B cell (primary cell): ENCODE data around the gene CPD. TPM values are rescaled to one million over a fixed set of nuclear protein-coding genes. Genes with fewer than 3 reads are reported as not detected.

Source experiments
- ATAC-seq: fragments of 200-7000 bp; cut with Tn5 transposase; one replicate; pipeline ENCODE4 v1.10.0; 2021; ENCODE audit warnings: low read depth, mild to moderate bottlenecking, moderate number of reproducible peaks, moderate library complexity
- CTCF ChIA-PET: fragments of 350-600 bp; sonication (Branson Sonifier 250); formaldehyde crosslinking; loops from one replicate; lab custom pipeline; 2021; ENCODE audit warnings: antibody characterized with exemption, inconsistent platforms; lab: Charles Lee
- POLR2A ChIA-PET: fragments of 350-600 bp; sonication (Branson Sonifier 250); formaldehyde crosslinking; loops from one replicate; lab custom pipeline; 2021; ENCODE audit warnings: antibody characterized with exemption; lab: Charles Lee
- DNase-seq: peaks from one replicate; pipeline ENCODE4 v3.0.0; 2013
- H2AFZ ChIP-seq: 2 replicates; pipeline ENCODE4 v1.6.1; 2012; ENCODE audit warnings: mild to moderate bottlenecking, low read depth, low read length; ENCODE audit not compliant: insufficient read depth, poor library complexity, severe bottlenecking
- H3K27ac ChIP-seq, 2 donors: 1 replicate in 1 of 2; 2 replicates in 1 of 2; pipeline ENCODE4 v1.5.1; 2012 to 2013; ENCODE audit warnings: low read length in 2 of 2, mild to moderate bottlenecking in 2 of 2, moderate library complexity in 1 of 2
- H3K27me3 ChIP-seq, 4 experiments: fragments of 200-600 bp in 1 of 4; sonication (generic) in 1 of 4; replicated peaks in 1 of 4; 1 replicate in 2 of 4; 2 replicates in 2 of 4; pipeline versions ENCODE4 v1.6.1 to v1.7.0; 2013 to 2016; ENCODE audit warnings: low read length in 3 of 4, mild to moderate bottlenecking in 2 of 4, mixed read lengths in 1 of 4, moderate library complexity in 1 of 4; ENCODE audit not compliant: insufficient read depth in 4 of 4, control insufficient read depth in 3 of 4; ENCODE audit errors: control extremely low read depth in 1 of 4
- H3K36me3 ChIP-seq, 2 experiments: replicated peaks in 1 of 2; 1 replicate in 1 of 2; 2 replicates in 1 of 2; pipeline versions ENCODE4 v1.6.1 to v1.7.1; 2013; ENCODE audit warnings: low read length in 1 of 2; ENCODE audit not compliant: insufficient read depth in 2 of 2, control insufficient read depth in 1 of 2; ENCODE audit errors: control extremely low read depth in 1 of 2, extremely low read depth in 1 of 2
- H3K4me1 ChIP-seq, 2 donors: fragments of 200-600 bp in 1 of 2; sonication (generic) in 1 of 2; 1 replicate in 1 of 2; 2 replicates in 1 of 2; pipeline versions ENCODE4 v1.5.1 to v1.6.1; 2013 to 2017; ENCODE audit warnings: low read length in 2 of 2; ENCODE audit not compliant: control insufficient read depth in 2 of 2, insufficient read depth in 2 of 2
- H3K4me2 ChIP-seq: replicated peaks from 2 replicates; pipeline ENCODE3; 2012; ENCODE audit warnings: mild to moderate bottlenecking, low read depth, low read length; ENCODE audit not compliant: poor library complexity, severe bottlenecking
- H3K4me3 ChIP-seq, 5 experiments: fragments of 200-600 bp in 1 of 5; sonication (generic) in 1 of 5; 1 replicate in 3 of 5; 2 replicates in 2 of 5; pipeline versions ENCODE4 v1.5.1 to v1.7.0; 2011 to 2016; ENCODE audit warnings: low read length in 4 of 5, mild to moderate bottlenecking in 4 of 5, low read depth in 2 of 5, control low read depth in 1 of 5, moderate library complexity in 1 of 5; ENCODE audit not compliant: insufficient read depth in 1 of 5; ENCODE audit errors: control extremely low read depth in 1 of 5, extremely low read depth in 1 of 5
- H3K79me2 ChIP-seq: fragments of 200-600 bp; sonication (generic); one replicate; pipeline ENCODE4 v1.6.0; 2016; ENCODE audit warnings: low read length; ENCODE audit not compliant: control insufficient read depth, insufficient read depth
- H3K9ac ChIP-seq: fragments of 200-600 bp; sonication (generic); 2 replicates; pipeline ENCODE4 v1.6.1; 2017; ENCODE audit warnings: mild to moderate bottlenecking, low read length, moderate library complexity
- H3K9me3 ChIP-seq, 3 donors: one replicate each; pipeline versions ENCODE4 v1.6.1 to v1.7.1; 2013; ENCODE audit warnings: low read length in 2 of 3; ENCODE audit not compliant: control insufficient read depth in 2 of 3, insufficient read depth in 1 of 3; ENCODE audit errors: control extremely low read depth in 1 of 3
- H4K20me1 ChIP-seq: 2 replicates; pipeline ENCODE4 v1.6.0; 2012; ENCODE audit warnings: mild to moderate bottlenecking, low read length; ENCODE audit not compliant: insufficient read depth, control insufficient read depth, poor library complexity, severe bottlenecking
- H3K27ac Mint-ChIP-seq: one replicate; pipeline ENCODE4 v1.8.0; 2021; ENCODE audit warnings: mixed read lengths
- H3K27me3 Mint-ChIP-seq: one replicate; pipeline ENCODE4 v1.8.0; 2021; ENCODE audit warnings: mixed read lengths
- H3K4me1 Mint-ChIP-seq: one replicate; pipeline ENCODE4 v1.8.0; 2021; ENCODE audit warnings: mixed read lengths
- H3K4me3 Mint-ChIP-seq: one replicate; pipeline ENCODE4 v1.8.0; 2021; ENCODE audit warnings: mixed read lengths
- H3K9me3 Mint-ChIP-seq: one replicate; pipeline ENCODE4 v1.8.0; 2022; ENCODE audit warnings: mixed read lengths; ENCODE audit not compliant: insufficient read depth
- CTCF ChIP-seq: fragments of 200-600 bp; IDR thresholded peaks from one replicate; pipeline ENCODE4 v1.8.0; 2022; ENCODE audit warnings: antibody characterized with exemption, mild to moderate bottlenecking
- EZH2 ChIP-seq: IDR thresholded peaks from 2 replicates; pipeline ENCODE4 v1.6.1; 2012; ENCODE audit warnings: borderline replicate concordance, low read depth, mild to moderate bottlenecking, moderate library complexity, low read length; ENCODE audit not compliant: insufficient read depth, poor library complexity, severe bottlenecking
- WGBS: methylation state at CpG from one replicate; pipeline ENCODE4 v1.1.5; 2013; ENCODE audit warnings: missing lambda C conversion rate; ENCODE audit not compliant: insufficient coverage; 5-methylcytosine and 5-hydroxymethylcytosine counted together
- intact Hi-C: fragments of 100-400 bp; cut with micrococcal nuclease; formaldehyde crosslinking; loops from one replicate; pipeline ENCODE4 v1.10.0; 2022
- polyA plus RNA-seq: library from polyadenylated mRNA; depleted of rRNA; stranded (reverse); fragments of >200 nt; gene quantifications from 2 replicates; pipeline ENCODE4 v1.2.3, GENCODE V29; 2012
- total RNA-seq, 2 donors: library from RNA; stranded (reverse); fragments of 120-200 nt in 1 of 2; gene quantifications; 1 replicate in 1 of 2; 2 replicates in 1 of 2; pipeline versions ENCODE4 v1.2.3 to v1.2.4, GENCODE V29; 2013 to 2022

CPD gene
- total and polyA plus RNA-seq, 2 donors (not counting 1 experiment from before 2014, with no cell fraction given) = 1.5 to 15.6 TPM

GRCh38 chr17:30391534-30391933 lies 12.8 kb downstream of the CPD start:
- Histone ChIP-seq H3K9ac (no peak overlapping the region), H3K4me3 (no peak overlapping the region), H3K79me2 (peaks cover 5% of the 10 kb centered on the region), H3K9me3 (no peaks in the 10 kb centered on the region), H3K27me3 (no peaks in the 10 kb centered on the region), H3K4me2 (no peak overlapping the region), H3K4me1 (no peaks in the 10 kb centered on the region), H3K36me3 (peaks cover 0 to 3% of the 10 kb centered on the region in 2 experiments), H2AFZ (no peak overlapping the region), H3K27ac (no peak overlapping the region), H4K20me1 (no peaks in the 10 kb centered on the region)
- H3K27me3 Mint-ChIP-seq = no peaks in the 10 kb centered on the region
- no peak for TF ChIP-seq CTCF
- TF ChIP-seq EZH2 = no peak
- ChIA-PET POLR2A (no interaction called here), CTCF (no interaction called here)
- no CpG with 5 or more reads among the region's 2 CpGs for WGBS
- DNase-seq (no peak), ATAC-seq (no peak)
- H3K4me3 Mint-ChIP-seq = no peak overlapping the region
- H3K27ac Mint-ChIP-seq = no peak overlapping the region
- H3K9me3 Mint-ChIP-seq = no peaks in the 10 kb centered on the region
- intact Hi-C loops = no loop called here
- no peaks in the 10 kb centered on the region for H3K4me1 Mint-ChIP-seq

- Histone ChIP-seq H2AFZ (no peak overlapping the region), H3K4me3 (no peak overlapping the region), H3K9ac (no peak overlapping the region), H3K27me3 (no peaks in the 10 kb centered on the region), H3K36me3 (peaks cover 0 to under 1% of the 10 kb centered on the region in 2 experiments), H3K27ac (no peak overlapping the region), H3K79me2 (no peaks in the 10 kb centered on the region), H4K20me1 (no peaks in the 10 kb centered on the region), H3K9me3 (no peaks in the 10 kb centered on the region), H3K4me2 (no peak overlapping the region), H3K4me1 (no peaks in the 10 kb centered on the region)
- no peaks in the 10 kb centered on the region for H3K4me1 Mint-ChIP-seq
- no peak overlapping the region for H3K27ac Mint-ChIP-seq
- WGBS = no CpG with 5 or more reads among the region's 4 CpGs
- no peaks in the 10 kb centered on the region for H3K9me3 Mint-ChIP-seq
- no peaks in the 10 kb centered on the region for H3K27me3 Mint-ChIP-seq
- POLR2A ChIA-PET = no interaction called here
- TF ChIP-seq EZH2 (no peak), CTCF (no peak)
- intact Hi-C loops = no loop called here
- CTCF ChIA-PET = no interaction called here
- ATAC-seq (no peak), DNase-seq (no peak)
- H3K4me3 Mint-ChIP-seq = no peak overlapping the region
Observed at GRCh38 chr17:30393491-30393890, 14.8 kb downstream of the CPD start.
